DND-41 (cell line): Measurements from ENCODE around the gene GUCA1C.

Experiments
- ATAC-seq: fragments of 200-7000 bp; cut with Tn5 transposase; 3 replicates; pipeline ENCODE4 v1.9.1; 2021; ENCODE audit warnings: low read depth; ENCODE audit not compliant: insufficient read depth
- DNase-seq: peaks from one replicate; pipeline ENCODE4 v3.0.0-alpha.2; 2020
- H2AFZ ChIP-seq: 2 replicates; pipeline ENCODE4 v1.6.0; 2012; ENCODE audit warnings: low read depth, low read length
- H3K27ac ChIP-seq: 2 replicates; pipeline ENCODE4 v1.5.1; 2012; ENCODE audit warnings: low read length, inconsistent platforms
- H3K27me3 ChIP-seq: fragments of 200-600 bp; sonication (generic); 2 replicates; pipeline ENCODE4 v1.6.0; 2012; ENCODE audit warnings: low read length, mild to moderate bottlenecking, inconsistent platforms; ENCODE audit not compliant: insufficient read depth, poor library complexity
- H3K36me3 ChIP-seq: 2 replicates; pipeline ENCODE4 v1.5.1; 2012; ENCODE audit warnings: low read length, inconsistent platforms; ENCODE audit not compliant: insufficient read depth
- H3K4me1 ChIP-seq: 2 replicates; pipeline ENCODE4 v1.5.1; 2012; ENCODE audit warnings: mild to moderate bottlenecking, low read length; ENCODE audit not compliant: insufficient read depth
- H3K4me2 ChIP-seq: 2 replicates; pipeline ENCODE4 v1.6.0; 2012; ENCODE audit warnings: mild to moderate bottlenecking, moderate library complexity, low read length, inconsistent platforms; ENCODE audit not compliant: insufficient read depth
- H3K4me3 ChIP-seq, 2 experiments: fragments of 200-600 bp in 1 of 2; shearing (Covaris generic) in 1 of 2; 2 replicates each; pipeline ENCODE4 v1.5.1; 2012 to 2016; ENCODE audit warnings: inconsistent platforms in 2 of 2, low read length in 2 of 2, mild to moderate bottlenecking in 2 of 2, low read depth in 1 of 2, moderate library complexity in 1 of 2
- H3K79me2 ChIP-seq: 2 replicates; pipeline ENCODE4 v1.6.0; 2012; ENCODE audit warnings: low read length, inconsistent platforms; ENCODE audit not compliant: insufficient read depth
- H3K9ac ChIP-seq: 2 replicates; pipeline ENCODE4 v1.6.0; 2012; ENCODE audit warnings: low read depth, mild to moderate bottlenecking, inconsistent platforms, low read length, moderate library complexity
- H3K9me3 ChIP-seq: 2 replicates; pipeline ENCODE4 v1.5.1; 2012; ENCODE audit warnings: low read length, moderate library complexity, mild to moderate bottlenecking, inconsistent platforms; ENCODE audit not compliant: insufficient read depth, severe bottlenecking
- H4K20me1 ChIP-seq: 2 replicates; pipeline ENCODE4 v1.6.0; 2012; ENCODE audit warnings: low read length; ENCODE audit not compliant: insufficient read depth
- EZH2 ChIP-seq: IDR thresholded peaks from 3 replicates; pipeline ENCODE4 v1.6.1; 2012; ENCODE audit warnings: borderline replicate concordance, low read depth, mild to moderate bottlenecking, moderate library complexity, low read length, inconsistent platforms; ENCODE audit not compliant: severe bottlenecking
- TF ChIP-seq, protein P1 (sequence below): IDR thresholded peaks from 2 replicates; pipeline ENCODE4 v1.5.1; 2012; ENCODE audit warnings: borderline replicate concordance, low read length, moderate library complexity, mild to moderate bottlenecking; ENCODE audit not compliant: poor library complexity, severe bottlenecking; ENCODE audit errors: extremely low read depth

The GUCA1C gene

DNA sequence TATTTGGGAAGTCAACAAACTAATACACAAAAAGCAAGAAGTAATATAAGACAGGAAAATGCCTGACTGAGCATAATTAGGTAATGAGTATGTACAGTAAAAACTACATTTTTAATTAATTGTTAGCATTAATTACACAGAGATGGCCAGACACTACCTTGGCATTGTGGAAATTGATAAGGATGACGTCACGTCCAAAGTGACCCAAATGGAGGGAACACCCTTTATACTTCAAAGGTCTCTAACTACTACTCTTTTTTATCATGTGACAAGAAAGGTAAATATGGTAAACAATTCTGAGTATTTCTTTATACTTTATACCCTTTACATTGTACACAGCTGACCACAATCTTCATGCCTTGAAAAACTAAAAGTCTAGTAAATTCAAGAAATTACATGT lies 22.4 kb upstream of the GUCA1C start:
- Histone ChIP-seq H3K79me2 (no peaks in the 10 kb centered on the region), H3K4me3 (no peak overlapping the region), H3K9me3 (no peaks in the 10 kb centered on the region), H3K27ac (no peak overlapping the region), H3K36me3 (no peaks in the 10 kb centered on the region), H3K4me2 (no peak overlapping the region), H3K9ac (no peak overlapping the region), H3K4me1 (no peaks in the 10 kb centered on the region), H2AFZ (no peak overlapping the region), H4K20me1 (no peaks in the 10 kb centered on the region), H3K27me3 (no peaks in the 10 kb centered on the region)
- no peak for ATAC-seq
- TF ChIP-seq, protein P1, sequence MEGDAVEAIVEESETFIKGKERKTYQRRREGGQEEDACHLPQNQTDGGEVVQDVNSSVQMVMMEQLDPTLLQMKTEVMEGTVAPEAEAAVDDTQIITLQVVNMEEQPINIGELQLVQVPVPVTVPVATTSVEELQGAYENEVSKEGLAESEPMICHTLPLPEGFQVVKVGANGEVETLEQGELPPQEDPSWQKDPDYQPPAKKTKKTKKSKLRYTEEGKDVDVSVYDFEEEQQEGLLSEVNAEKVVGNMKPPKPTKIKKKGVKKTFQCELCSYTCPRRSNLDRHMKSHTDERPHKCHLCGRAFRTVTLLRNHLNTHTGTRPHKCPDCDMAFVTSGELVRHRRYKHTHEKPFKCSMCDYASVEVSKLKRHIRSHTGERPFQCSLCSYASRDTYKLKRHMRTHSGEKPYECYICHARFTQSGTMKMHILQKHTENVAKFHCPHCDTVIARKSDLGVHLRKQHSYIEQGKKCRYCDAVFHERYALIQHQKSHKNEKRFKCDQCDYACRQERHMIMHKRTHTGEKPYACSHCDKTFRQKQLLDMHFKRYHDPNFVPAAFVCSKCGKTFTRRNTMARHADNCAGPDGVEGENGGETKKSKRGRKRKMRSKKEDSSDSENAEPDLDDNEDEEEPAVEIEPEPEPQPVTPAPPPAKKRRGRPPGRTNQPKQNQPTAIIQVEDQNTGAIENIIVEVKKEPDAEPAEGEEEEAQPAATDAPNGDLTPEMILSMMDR: no peak
- no peak for TF ChIP-seq EZH2
- no peak for DNase-seq

DNA sequence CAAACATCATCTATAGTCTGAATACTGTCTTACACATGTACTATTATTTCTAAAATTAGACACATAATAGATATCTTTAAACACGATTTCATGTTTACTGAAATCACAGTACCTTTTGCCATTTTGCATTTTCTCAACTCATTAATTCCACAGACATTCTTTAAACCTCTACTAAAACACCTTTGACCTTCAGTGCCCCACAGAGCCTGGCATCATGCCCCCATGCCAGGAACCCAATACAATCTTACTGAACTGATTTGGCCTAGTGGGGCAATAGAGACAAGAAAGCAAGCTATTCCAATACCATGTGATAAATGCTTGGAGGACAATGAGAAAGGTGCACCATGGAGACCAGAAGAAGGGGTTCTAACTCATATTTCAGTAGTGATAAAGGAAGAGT lies 19.3 kb upstream of the GUCA1C start:
- Histone ChIP-seq H3K4me3 (no peak overlapping the region), H3K9me3 (no peaks in the 10 kb centered on the region), H3K9ac (no peak overlapping the region), H3K36me3 (no peaks in the 10 kb centered on the region), H3K4me2 (no peak overlapping the region), H4K20me1 (no peaks in the 10 kb centered on the region), H2AFZ (no peak overlapping the region), H3K79me2 (no peaks in the 10 kb centered on the region), H3K27me3 (no peaks in the 10 kb centered on the region), H3K4me1 (no peaks in the 10 kb centered on the region), H3K27ac (no peak overlapping the region)
- TF ChIP-seq EZH2: no peak
- TF ChIP-seq, protein P1: no peak
- ATAC-seq: no peak
- DNase-seq: no peak

DNA sequence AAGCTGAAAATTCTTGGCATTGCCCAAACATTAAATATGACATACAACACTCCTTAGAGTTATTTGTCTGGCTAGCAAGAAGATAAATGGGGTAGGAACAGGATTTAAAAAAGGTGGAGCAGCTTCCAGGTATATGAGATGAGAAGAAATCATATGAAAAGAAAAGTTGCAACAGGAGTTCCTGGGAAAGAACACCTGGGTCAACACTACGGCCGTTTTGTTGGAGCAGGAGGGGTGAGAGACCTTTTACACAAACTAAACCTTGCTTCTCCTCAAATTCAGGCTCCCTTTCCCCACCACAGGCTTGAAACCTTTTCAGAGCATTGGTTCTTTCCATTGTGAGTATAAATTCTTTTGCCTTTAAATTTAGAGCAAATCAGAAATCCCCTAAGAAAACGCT lies 18.8 kb upstream of the GUCA1C start:
- H3K4me3 ChIP-seq: no peak overlapping the region
- no peaks in the 10 kb centered on the region for H3K79me2 ChIP-seq
- no peak overlapping the region for H3K4me2 ChIP-seq
- H3K27ac ChIP-seq: no peak overlapping the region
- DNase-seq: no peak
- H2AFZ ChIP-seq: no peak overlapping the region
- no peak overlapping the region for H3K9ac ChIP-seq
- no peaks in the 10 kb centered on the region for H3K36me3 ChIP-seq
- no peaks in the 10 kb centered on the region for H3K9me3 ChIP-seq
- no peaks in the 10 kb centered on the region for H4K20me1 ChIP-seq
- no peaks in the 10 kb centered on the region for H3K27me3 ChIP-seq
- no peak for TF ChIP-seq EZH2
- TF ChIP-seq, protein P1: no peak
- no peaks in the 10 kb centered on the region for H3K4me1 ChIP-seq
- ATAC-seq: no peak

DNA sequence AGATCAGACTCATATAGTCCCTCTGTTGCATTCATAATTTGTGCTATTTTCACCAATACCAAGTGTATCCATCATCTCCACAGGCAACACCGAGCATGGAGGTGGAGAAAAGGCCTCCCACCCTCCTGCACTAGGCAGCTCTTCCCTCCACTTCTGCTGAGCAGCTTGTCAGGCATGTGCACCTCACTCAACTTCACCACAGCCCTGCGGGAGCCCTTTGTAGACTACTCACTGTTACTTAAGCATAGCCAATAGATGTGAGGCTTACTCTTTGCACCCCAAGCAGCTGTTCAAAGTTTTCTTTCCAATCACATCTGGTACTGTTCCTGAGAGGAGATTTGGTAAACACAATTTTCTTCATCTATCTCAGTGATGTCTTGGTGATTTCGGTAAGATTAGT lies 16.9 kb upstream of the GUCA1C start:
- no peak overlapping the region for H3K4me3 ChIP-seq
- no peak overlapping the region for H3K4me2 ChIP-seq
- ATAC-seq (peak; percentile 72; the same call in 2 of the 3 replicates), DNase-seq (peak; percentile 6)
- no peak overlapping the region for H3K9ac ChIP-seq
- H4K20me1 ChIP-seq: no peaks in the 10 kb centered on the region
- no peaks in the 10 kb centered on the region for H3K36me3 ChIP-seq
- H3K9me3 ChIP-seq: no peaks in the 10 kb centered on the region
- no peaks in the 10 kb centered on the region for H3K79me2 ChIP-seq
- H3K27me3 ChIP-seq: no peaks in the 10 kb centered on the region
- TF ChIP-seq EZH2: no peak
- TF ChIP-seq, protein P1: no peak
- H2AFZ ChIP-seq: no peak overlapping the region
- H3K27ac ChIP-seq: no peak overlapping the region
- H3K4me1 ChIP-seq: no peaks in the 10 kb centered on the region
